ENCODE data around the gene PDE7B.

Gene PDE7B

DNA sequence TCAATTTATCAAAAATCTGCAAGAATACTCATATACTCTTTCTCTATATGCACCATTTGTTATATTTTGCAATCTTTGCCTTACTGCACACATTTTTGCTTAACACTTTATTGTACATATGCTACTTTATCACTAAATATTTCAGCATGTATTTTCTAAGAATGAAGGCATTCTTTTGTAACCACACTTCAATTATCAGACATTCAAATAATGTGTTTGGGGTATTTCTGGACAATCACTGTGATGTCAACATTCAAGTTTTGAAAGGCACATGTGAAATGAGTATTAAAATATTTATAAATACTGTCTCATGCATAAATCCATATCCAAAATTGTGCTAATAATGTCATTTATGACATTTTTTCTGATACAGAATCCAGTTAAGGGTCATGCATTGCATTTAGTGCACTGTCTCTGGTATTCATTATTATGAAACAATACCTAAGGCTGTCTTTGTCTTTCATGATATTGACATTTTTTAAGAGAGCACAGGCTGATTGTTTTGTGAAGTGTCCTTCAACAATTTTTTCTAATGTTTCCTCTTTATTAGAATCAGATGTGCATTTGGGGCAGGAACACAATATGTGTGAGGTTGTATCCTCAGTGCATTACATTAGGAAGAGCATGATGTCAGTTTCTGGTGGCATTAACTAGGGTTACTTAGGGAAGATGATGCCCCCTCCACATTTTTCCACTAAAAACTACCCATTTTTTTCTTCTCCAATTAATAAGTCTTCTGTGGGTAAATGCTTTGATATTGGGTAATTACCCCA, 292.9 kb downstream of the PDE7B start:
- no peak for DNase-seq
- Mint-ChIP-seq H3K4me3 (no peak overlapping the region), H3K36me3 (no peaks in the 10 kb centered on the region), H3K9me3 (peaks cover 2% of the 10 kb centered on the region), H3K27ac (no peak overlapping the region), H3K27me3 (peaks cover 4% of the 10 kb centered on the region), H3K4me1 (no peaks in the 10 kb centered on the region)
- CTCF ChIA-PET: interaction anchor here (1.2 kb wide), 1 partner anchor 8 kb away, joined by 3 read pairs; no protein-coding TSS in a partner anchor

DNA sequence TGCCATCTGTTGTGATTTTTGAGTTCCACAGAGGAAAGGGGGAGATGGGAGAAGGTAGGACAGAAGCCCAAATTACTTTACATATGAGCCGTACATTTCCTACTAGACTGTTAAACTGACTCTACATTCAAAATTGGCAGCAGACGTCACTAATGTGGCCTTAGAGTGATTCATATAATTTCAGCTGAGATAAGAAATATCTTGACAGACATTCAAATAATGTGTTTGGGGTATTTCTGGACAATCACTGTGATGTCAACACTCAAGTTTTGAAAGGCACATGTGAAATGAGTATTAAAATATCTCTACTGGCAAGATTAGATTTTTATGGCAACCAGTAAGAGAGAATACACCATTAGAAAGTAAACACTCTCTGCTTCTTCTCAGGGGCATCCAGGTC, 294.6 kb downstream of the PDE7B start:
- H3K27me3 Mint-ChIP-seq: peaks cover 4% of the 10 kb centered on the region
- H3K4me3 Mint-ChIP-seq: no peak overlapping the region
- H3K27ac Mint-ChIP-seq: no peak overlapping the region
- H3K9me3 Mint-ChIP-seq: peaks cover 2% of the 10 kb centered on the region
- no peaks in the 10 kb centered on the region for H3K4me1 Mint-ChIP-seq
- CTCF ChIA-PET: no interaction called here
- DNase-seq: no peak
- H3K36me3 Mint-ChIP-seq: no peaks in the 10 kb centered on the region

DNA sequence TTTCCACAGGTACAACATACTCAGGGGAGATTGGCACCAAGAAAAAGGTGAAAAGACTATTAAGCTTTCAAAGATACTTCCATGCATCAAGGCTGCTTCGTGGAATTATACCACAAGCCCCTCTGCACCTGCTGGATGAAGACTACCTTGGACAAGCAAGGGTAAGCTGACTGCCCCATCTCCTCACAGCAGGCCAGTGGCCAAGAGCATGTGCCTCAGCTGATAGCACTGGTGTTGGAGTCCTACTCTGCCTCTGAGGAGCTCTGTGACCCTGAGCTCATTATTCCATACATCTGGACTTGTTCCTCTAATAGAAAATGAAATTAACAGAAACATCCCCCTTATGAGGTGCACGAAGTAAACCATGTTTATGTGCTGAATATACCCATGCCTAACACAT, 295.8 kb downstream of the PDE7B start:
- Mint-ChIP-seq H3K36me3 (no peaks in the 10 kb centered on the region), H3K27ac (no peak overlapping the region), H3K27me3 (peaks cover 4% of the 10 kb centered on the region), H3K4me3 (no peak overlapping the region), H3K4me1 (no peaks in the 10 kb centered on the region), H3K9me3 (no peaks in the 10 kb centered on the region)
- DNase-seq: no peak
- CTCF ChIA-PET: no interaction called here

DNA sequence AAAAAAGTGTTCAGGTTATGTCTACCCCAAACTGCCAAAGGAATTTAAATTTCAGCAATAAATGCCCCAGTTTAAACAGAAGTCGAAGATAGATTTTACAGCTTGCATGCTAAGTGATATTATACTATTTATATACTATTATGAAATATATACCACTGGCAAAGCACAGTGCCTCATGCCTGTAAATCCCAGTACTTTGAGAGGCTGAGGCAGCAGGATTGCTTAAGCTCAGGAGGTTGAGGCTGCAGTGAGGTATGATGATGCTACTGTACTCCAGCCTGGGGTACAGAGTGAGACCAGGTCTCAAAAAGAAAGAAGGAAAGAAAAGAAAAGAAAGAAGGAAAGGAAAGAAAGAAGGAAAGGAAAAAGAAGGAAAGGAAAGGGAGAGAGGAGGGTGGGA, 296.6 kb downstream of the PDE7B start:
- no peaks in the 10 kb centered on the region for H3K9me3 Mint-ChIP-seq

DNA sequence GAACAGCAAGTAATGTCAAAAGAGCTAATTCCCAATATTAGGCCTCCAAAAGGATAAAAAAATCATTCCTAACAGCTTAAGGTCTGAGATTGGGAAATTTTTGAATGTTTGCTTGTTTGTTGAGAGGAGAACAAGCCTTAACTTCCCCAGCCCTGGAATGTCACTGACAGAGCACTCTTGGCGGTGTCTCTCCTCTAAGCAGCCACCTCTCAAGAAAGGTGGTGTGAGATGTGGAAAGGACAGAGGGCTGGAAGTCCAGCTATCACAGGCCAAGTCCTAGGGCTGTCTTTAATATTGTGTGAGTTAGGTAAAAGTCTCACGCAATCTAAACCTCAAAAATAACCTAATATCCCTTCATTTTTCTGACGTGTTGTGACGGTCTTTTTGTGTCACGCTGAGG, 297.0 kb downstream of the PDE7B start:
- CTCF ChIA-PET: no interaction called here
- Mint-ChIP-seq H3K36me3 (no peaks in the 10 kb centered on the region), H3K9me3 (no peaks in the 10 kb centered on the region), H3K4me3 (no peak overlapping the region), H3K27me3 (peaks cover 4% of the 10 kb centered on the region), H3K4me1 (no peaks in the 10 kb centered on the region), H3K27ac (no peak overlapping the region)
- no peak for DNase-seq

More for the DNA sequence above, 296.6 kb downstream of the PDE7B start:
- DNase-seq: no peak
- peaks cover 4% of the 10 kb centered on the region for H3K27me3 Mint-ChIP-seq
- no peaks in the 10 kb centered on the region for H3K4me1 Mint-ChIP-seq
- H3K4me3 Mint-ChIP-seq: no peak overlapping the region
- H3K27ac Mint-ChIP-seq: no peak overlapping the region
- CTCF ChIA-PET: no interaction called here
- H3K36me3 Mint-ChIP-seq: no peaks in the 10 kb centered on the region

DNA sequence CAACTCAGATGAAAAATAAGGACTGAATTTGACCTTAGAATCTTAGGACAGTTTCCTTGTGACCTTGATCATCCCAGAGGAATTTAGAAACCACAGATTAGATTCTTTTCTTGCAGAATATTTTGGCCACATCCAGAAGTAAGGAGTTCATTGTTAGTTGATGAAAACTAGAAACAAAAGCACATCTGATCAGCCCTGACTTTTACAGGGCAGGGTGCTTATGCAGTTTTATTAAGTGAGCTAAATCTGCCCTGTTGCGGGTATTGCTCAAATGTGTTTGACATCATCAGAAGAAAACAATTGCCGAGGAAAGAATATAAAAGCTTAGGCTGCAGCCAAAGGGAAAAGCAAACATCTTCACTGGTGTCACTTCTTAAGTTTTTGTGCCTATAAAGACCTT, 297.8 kb downstream of the PDE7B start:
- Mint-ChIP-seq H3K9me3 (no peaks in the 10 kb centered on the region), H3K27ac (no peak overlapping the region), H3K4me1 (no peaks in the 10 kb centered on the region), H3K36me3 (no peaks in the 10 kb centered on the region), H3K4me3 (no peak overlapping the region), H3K27me3 (peaks cover 4% of the 10 kb centered on the region)
- DNase-seq: no peak
- CTCF ChIA-PET: no interaction called here

DNA sequence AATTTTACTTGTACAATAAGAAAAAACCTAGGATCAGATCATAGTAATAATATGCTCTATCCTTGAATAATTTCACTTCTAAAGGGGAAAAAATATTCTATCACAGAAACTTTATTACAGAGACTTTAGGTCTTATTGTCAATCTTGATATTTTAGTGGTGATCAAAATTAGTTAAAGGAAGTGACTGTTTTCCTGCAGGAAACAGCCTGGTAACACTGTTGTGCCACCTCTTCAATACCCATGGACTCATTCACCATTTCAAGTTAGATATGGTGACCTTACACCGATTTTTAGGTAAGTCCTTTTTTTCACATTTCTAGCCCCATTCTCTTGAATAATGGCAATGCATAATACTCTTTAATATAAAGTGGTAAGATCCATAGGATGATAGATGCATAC, 299.5 kb downstream of the PDE7B start:
- H3K27me3 Mint-ChIP-seq: peaks cover 4% of the 10 kb centered on the region
- H3K36me3 Mint-ChIP-seq: no peaks in the 10 kb centered on the region
- no peak for DNase-seq
- CTCF ChIA-PET: no interaction called here
- H3K9me3 Mint-ChIP-seq: no peaks in the 10 kb centered on the region
- no peak overlapping the region for H3K4me3 Mint-ChIP-seq
- no peaks in the 10 kb centered on the region for H3K4me1 Mint-ChIP-seq
- H3K27ac Mint-ChIP-seq: no peak overlapping the region

DNA sequence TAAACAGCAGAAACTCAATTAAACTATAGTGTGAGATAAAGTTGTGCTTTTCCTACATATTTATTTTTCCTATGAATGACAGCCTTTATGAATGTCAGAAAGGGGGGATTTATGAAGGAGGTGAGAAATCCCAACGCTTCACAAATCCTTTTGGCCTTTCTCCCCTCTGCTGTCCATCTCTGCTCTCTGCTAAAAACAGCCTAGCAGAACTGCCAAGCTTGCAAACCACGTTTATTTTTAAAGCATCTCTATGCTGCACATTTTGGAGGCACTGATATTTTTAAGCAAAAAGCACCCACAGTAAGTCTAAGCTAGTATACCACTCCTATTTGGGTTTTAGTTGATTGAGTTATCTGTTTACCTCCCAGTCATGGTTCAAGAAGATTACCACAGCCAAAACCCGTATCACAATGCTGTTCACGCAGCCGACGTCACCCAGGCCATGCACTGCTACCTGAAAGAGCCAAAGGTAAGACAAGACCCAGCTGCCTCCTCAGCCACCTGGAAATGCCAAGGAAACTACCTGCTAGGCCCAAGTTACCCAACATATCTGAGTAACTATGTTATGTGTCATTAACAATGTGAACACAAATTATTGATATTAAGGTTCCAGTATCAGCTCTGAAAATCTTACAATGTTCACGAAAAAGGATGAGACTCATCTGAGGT, 302.3 kb downstream of the PDE7B start:
- H3K36me3 Mint-ChIP-seq: no peaks in the 10 kb centered on the region
- DNase-seq: no peak
- CTCF ChIA-PET: no interaction called here
- H3K27ac Mint-ChIP-seq: no peak overlapping the region
- no peaks in the 10 kb centered on the region for H3K9me3 Mint-ChIP-seq
- H3K4me3 Mint-ChIP-seq: no peak overlapping the region
- H3K27me3 Mint-ChIP-seq: no peaks in the 10 kb centered on the region
- no peaks in the 10 kb centered on the region for H3K4me1 Mint-ChIP-seq

DNA sequence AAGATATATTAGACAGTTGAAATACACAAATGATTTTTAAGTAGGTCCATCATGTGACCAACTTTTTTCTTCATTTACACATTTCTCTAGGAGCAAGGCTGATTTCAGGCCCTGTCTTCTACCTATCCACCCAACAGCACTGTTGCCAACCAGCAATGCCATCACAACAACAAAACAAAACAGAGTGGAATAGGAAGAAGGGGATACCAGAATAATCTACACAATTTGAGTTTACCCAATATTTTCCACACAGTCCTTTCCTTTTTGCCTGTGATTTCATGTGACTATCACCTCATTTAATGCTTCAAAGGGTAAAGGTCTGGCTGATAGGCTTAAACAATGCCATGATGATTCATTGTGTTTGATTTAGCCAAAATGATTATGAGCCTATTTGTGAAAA, 303.7 kb downstream of the PDE7B start:
- no peak overlapping the region for H3K27ac Mint-ChIP-seq
- H3K4me3 Mint-ChIP-seq: no peak overlapping the region
- H3K36me3 Mint-ChIP-seq: no peaks in the 10 kb centered on the region
- no peak for DNase-seq
- H3K27me3 Mint-ChIP-seq: no peaks in the 10 kb centered on the region
- H3K4me1 Mint-ChIP-seq: no peaks in the 10 kb centered on the region
- H3K9me3 Mint-ChIP-seq: no peaks in the 10 kb centered on the region
- CTCF ChIA-PET: no interaction called here

DNA sequence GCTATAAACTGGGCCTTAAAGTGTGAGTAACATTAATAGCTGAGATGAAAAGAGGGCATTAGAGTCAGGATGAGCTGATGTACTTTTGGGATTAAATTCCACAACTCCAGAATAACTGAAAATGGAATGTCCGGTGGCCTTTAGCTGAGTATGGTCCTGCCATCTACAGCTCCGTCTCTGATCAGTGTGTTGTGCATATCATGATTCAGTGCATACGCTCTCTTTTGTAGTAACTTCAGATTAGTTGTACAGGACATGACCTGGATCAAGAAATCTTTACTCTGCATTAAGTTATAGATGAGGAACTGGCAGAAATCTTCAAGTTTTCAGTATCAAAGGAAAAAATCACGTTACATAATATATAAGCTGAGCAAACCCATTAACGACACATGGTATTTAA, 306.2 kb downstream of the PDE7B start:
- DNase-seq: no peak
- Mint-ChIP-seq H3K9me3 (peaks cover 2% of the 10 kb centered on the region), H3K27me3 (no peaks in the 10 kb centered on the region), H3K4me3 (no peak overlapping the region), H3K27ac (no peak overlapping the region), H3K4me1 (no peaks in the 10 kb centered on the region), H3K36me3 (no peaks in the 10 kb centered on the region)
- CTCF ChIA-PET: no interaction called here

DNA sequence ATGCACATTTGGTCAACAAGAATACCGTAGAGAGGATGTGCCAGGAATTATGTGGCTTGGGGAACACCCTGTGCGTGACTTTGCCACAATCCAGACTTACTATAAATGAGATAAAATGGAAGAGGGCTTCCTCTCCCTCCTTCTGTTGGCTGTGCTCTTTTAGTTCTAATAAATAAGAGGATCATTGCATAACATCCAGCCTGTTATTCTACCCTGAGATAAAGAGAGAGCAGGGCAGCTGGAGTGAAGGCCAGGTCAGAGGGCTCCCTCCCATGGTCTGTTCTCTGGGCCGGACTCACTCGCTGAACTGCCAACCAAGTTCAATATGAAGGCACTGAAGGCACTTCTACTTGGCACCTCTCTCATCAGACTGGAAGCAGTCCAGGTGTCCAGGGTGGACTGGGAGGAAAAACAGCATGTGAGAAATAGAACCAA, 306.9 kb downstream of the PDE7B start:
- Mint-ChIP-seq H3K27ac (no peak overlapping the region), H3K4me1 (no peaks in the 10 kb centered on the region), H3K4me3 (no peak overlapping the region), H3K36me3 (no peaks in the 10 kb centered on the region), H3K9me3 (peaks cover 2% of the 10 kb centered on the region), H3K27me3 (no peaks in the 10 kb centered on the region)
- CTCF ChIA-PET: no interaction called here
- DNase-seq: no peak

DNA sequence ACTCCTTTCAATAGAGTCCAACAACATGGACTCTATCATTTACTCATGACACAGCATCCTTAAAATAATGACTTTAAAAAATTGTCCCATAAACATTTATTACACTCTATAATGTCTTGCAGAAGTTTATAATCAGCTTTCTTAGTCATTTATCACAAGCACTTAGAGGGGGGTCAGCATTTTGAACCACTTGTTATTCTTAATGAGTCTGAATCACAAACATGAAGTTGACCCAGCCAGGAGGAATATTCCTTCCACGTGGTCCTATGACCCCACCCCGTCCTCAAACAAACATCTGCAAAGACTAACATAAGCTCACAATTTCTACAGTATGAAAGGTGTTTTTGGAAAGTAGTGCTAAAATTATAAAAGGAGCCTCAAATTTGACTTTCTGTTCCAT, 307.5 kb downstream of the PDE7B start:
- CTCF ChIA-PET: no interaction called here
- Mint-ChIP-seq H3K27me3 (no peaks in the 10 kb centered on the region), H3K27ac (no peak overlapping the region), H3K4me3 (no peak overlapping the region), H3K36me3 (no peaks in the 10 kb centered on the region), H3K9me3 (peaks cover 2% of the 10 kb centered on the region), H3K4me1 (no peaks in the 10 kb centered on the region)
- DNase-seq: no peak

DNA sequence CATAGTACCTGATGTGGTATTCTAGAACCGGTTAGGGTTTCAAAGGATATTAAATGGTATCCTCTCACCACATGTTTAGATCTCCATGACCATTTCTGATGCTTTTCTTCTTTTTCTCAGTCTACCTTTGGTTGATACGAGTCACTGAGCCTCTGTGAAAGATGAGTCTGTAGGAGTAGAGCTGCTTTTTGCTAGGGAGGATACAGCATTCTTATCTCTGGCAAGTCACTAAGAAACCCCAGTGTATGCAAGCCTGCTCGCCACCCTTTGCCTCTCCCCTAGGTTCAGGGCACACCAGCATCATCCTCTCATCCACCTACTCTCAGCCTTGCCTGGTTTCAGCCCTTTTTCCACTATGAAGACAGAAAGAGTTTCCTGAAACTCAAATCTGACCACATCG, 308.7 kb downstream of the PDE7B start:
- H3K9me3 Mint-ChIP-seq: peaks cover 2% of the 10 kb centered on the region
- no peaks in the 10 kb centered on the region for H3K4me1 Mint-ChIP-seq
- no peaks in the 10 kb centered on the region for H3K27me3 Mint-ChIP-seq
- H3K27ac Mint-ChIP-seq: no peak overlapping the region
- no peak overlapping the region for H3K4me3 Mint-ChIP-seq
- no peak for DNase-seq
- no peaks in the 10 kb centered on the region for H3K36me3 Mint-ChIP-seq
- CTCF ChIA-PET: no interaction called here

DNA sequence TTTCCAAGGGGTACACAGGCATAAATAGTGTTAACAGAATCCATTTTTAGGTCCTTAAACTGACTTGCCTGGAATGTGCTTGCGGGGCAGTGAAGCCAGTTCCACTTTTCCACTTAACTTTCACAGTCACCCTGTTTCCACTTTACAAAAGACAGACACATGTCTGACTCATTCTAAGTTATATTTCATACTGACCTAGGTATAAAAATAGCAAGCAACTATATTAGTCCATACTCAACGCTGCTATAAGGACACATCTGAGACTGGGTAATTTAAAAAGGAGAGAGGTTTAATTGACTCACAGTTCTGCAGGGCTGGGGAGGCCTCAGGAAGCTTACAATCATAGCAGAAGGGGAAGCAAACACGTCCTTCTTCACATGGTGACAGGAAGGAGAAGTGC, 310.4 kb downstream of the PDE7B start:
- Mint-ChIP-seq H3K4me3 (no peak overlapping the region), H3K27me3 (no peaks in the 10 kb centered on the region), H3K4me1 (no peaks in the 10 kb centered on the region), H3K9me3 (peaks cover 2% of the 10 kb centered on the region), H3K27ac (no peak overlapping the region), H3K36me3 (no peaks in the 10 kb centered on the region)
- no peak for DNase-seq
- CTCF ChIA-PET: no interaction called here

DNA sequence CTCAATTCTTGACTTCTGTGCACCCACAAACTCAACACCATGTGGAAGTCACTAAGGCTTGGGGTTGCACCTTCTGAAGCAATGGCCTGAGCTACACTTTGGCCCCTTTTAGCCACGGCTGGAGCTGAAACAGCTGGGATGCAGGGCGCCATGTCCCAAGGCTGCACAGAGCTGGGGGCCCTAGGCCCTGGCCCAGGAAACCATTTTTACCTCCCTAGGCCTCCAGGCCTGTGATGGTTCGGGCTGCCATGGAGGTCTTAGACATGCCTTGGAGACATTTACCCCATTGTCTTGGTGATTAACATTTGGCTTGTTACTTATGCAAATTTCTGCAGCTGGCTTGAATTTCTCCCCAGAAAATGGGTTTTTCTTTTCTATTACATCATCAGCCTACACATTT, 311.8 kb downstream of the PDE7B start:
- Mint-ChIP-seq H3K27me3 (no peaks in the 10 kb centered on the region), H3K9me3 (peaks cover 2% of the 10 kb centered on the region), H3K36me3 (no peaks in the 10 kb centered on the region), H3K4me3 (no peak overlapping the region), H3K4me1 (no peaks in the 10 kb centered on the region), H3K27ac (no peak overlapping the region)
- CTCF ChIA-PET: no interaction called here
- no peak for DNase-seq
